Fibroblast of the aortic adventitia (primary cell): Measurements from ENCODE around the gene IFITM1. TPM values are rescaled to one million over a fixed set of nuclear protein-coding genes. Genes with fewer than 3 reads are reported as not detected.

Source experiments
- DNase-seq: peaks from one replicate; pipeline ENCODE4 v3.0.0-alpha.2; 2010; ENCODE audit warnings: low read depth
- H3K4me3 ChIP-seq: 2 replicates; pipeline ENCODE4 v1.5.1; 2011; ENCODE audit warnings: low read depth, mild to moderate bottlenecking, control low read depth, low read length, moderate library complexity
- CTCF ChIP-seq: IDR thresholded peaks from 2 replicates; pipeline ENCODE4 v1.5.1; 2011; ENCODE audit warnings: mild to moderate bottlenecking, low read length, control low read depth, inconsistent platforms; ENCODE audit not compliant: insufficient read depth
- total RNA-seq: library from RNA; depleted of rRNA; stranded (reverse); fragments of >200 nt; gene quantifications from 2 replicates; pipeline ENCODE4 v1.2.3, GENCODE V29; 2012; ENCODE audit warnings: low replicate concordance

The IFITM1 gene
- total RNA-seq, 1 donor: 24.2 TPM

GRCh38 chr11:350723-351255 lies 36.9 kb downstream of the IFITM1 start:
- peak; percentile 56 for DNase-seq
- no peak overlapping the region for H3K4me3 ChIP-seq
- no peak for TF ChIP-seq CTCF

- no peak for TF ChIP-seq CTCF
- no peak overlapping the region for H3K4me3 ChIP-seq
- no peak for DNase-seq
Measured at GRCh38 chr11:351411-351810, 37.6 kb downstream of the IFITM1 start.

- no peak overlapping the region for H3K4me3 ChIP-seq
- no peak for TF ChIP-seq CTCF
- no peak for DNase-seq
Measured at GRCh38 chr11:352456-353031, 38.7 kb downstream of the IFITM1 start.

GRCh38 chr11:353179-353873 lies 39.5 kb downstream of the IFITM1 start:
- DNase-seq: peak; percentile 89
- no peak overlapping the region for H3K4me3 ChIP-seq
- no peak for TF ChIP-seq CTCF

- DNase-seq: peak; percentile 96
- no peak for TF ChIP-seq CTCF
- peak overlapping the region; percentile 53 for H3K4me3 ChIP-seq
Measured at GRCh38 chr11:355581-356458, 42.0 kb downstream of the IFITM1 start.

GRCh38 chr11:356610-357009 lies 42.8 kb downstream of the IFITM1 start:
- no peak overlapping the region for H3K4me3 ChIP-seq
- no peak for TF ChIP-seq CTCF
- DNase-seq: no peak
